ENCODE measurements around the gene CDH4. TPM values are rescaled to one million over a fixed set of nuclear protein-coding genes. Genes with fewer than 3 reads are reported as not detected.

The CDH4 gene
- total RNA-seq, 4 donors from 2014 or later, result not detected

DNA sequence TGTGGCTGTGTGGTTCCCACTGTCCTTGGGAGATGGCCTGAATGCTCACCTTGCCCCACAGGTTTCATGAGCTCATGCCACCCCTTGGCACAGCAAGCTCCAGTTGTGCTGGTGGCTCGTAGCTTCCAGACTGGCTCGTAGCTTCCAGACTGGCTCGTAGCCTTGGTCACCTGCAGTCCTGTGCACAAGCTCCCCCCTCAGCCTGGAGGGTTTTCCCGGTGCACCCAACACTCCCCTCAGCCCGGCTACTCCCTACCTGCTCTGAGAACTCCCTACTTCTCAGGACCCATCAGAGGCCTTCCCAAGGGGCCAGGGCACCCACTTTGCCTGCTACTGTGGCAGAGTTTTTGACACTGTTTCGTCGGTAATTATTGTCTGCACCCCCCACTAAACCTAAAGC lies 528.0 kb downstream of the CDH4 start:
- in situ Hi-C loops (cut with MboI; ENCODE audit: low pct_ligation_motif_present in 1 of 4, low pct_unique_long_range_greater_than_20kb in 1 of 4, low sequenced_read_pairs in 3 of 4) (no loop called here), intact Hi-C loops (cut with DNase I; ENCODE audit: low total_unique reads) (no loop called here)
- H3K27ac ChIP-seq, result no peak overlapping the region
- DNase-seq, result no peak
- H3K9me3 ChIP-seq, result no peaks in the 10 kb centered on the region
- WGBS, 2 donors (ENCODE audit: low coverage in 1 of 2), result 70 to 86% methylated on average over 2 to 7 of the region's 7 CpGs
- H3K4me1 ChIP-seq, result no peaks in the 10 kb centered on the region
- no peak overlapping the region for H3K4me3 ChIP-seq
- no peaks in the 10 kb centered on the region for H3K36me3 ChIP-seq
- TF ChIP-seq POLR2A (IDR thresholded peaks at IDR 0.05) (no peak), POLR2AphosphoS5 (IDR thresholded peaks at IDR 0.05) (no peak), EP300 (IDR thresholded peaks at IDR 0.05; ENCODE audit: low read depth) (no peak)
- TF ChIP-seq, protein P1, sequence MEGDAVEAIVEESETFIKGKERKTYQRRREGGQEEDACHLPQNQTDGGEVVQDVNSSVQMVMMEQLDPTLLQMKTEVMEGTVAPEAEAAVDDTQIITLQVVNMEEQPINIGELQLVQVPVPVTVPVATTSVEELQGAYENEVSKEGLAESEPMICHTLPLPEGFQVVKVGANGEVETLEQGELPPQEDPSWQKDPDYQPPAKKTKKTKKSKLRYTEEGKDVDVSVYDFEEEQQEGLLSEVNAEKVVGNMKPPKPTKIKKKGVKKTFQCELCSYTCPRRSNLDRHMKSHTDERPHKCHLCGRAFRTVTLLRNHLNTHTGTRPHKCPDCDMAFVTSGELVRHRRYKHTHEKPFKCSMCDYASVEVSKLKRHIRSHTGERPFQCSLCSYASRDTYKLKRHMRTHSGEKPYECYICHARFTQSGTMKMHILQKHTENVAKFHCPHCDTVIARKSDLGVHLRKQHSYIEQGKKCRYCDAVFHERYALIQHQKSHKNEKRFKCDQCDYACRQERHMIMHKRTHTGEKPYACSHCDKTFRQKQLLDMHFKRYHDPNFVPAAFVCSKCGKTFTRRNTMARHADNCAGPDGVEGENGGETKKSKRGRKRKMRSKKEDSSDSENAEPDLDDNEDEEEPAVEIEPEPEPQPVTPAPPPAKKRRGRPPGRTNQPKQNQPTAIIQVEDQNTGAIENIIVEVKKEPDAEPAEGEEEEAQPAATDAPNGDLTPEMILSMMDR (IDR thresholded peaks at IDR 0.05), result no peak
- peaks cover 10% of the 10 kb centered on the region for H3K27me3 ChIP-seq

- Histone ChIP-seq H3K4me3 (no peak overlapping the region), H3K27me3 (peaks cover 10% of the 10 kb centered on the region), H3K27ac (no peak overlapping the region), H3K9me3 (no peaks in the 10 kb centered on the region), H3K4me1 (no peaks in the 10 kb centered on the region), H3K36me3 (no peaks in the 10 kb centered on the region)
- intact Hi-C loops (cut with DNase I; ENCODE audit: low total_unique reads), result no loop called here
- TF ChIP-seq, protein P1 (IDR thresholded peaks at IDR 0.05), result no peak
- TF ChIP-seq EP300 (IDR thresholded peaks at IDR 0.05; ENCODE audit: low read depth), result no peak
- no peak for TF ChIP-seq POLR2A (IDR thresholded peaks at IDR 0.05)
- TF ChIP-seq POLR2AphosphoS5 (IDR thresholded peaks at IDR 0.05), result no peak
- in situ Hi-C loops (cut with MboI; ENCODE audit: low pct_ligation_motif_present in 1 of 4, low pct_unique_long_range_greater_than_20kb in 1 of 4, low sequenced_read_pairs in 3 of 4), result no loop called here
- 84% methylated on average over 18 of the region's 18 CpGs; no CpG with 5 or more reads in 1 of the 2 donors for WGBS, 2 donors (ENCODE audit: low coverage in 1 of 2)
- no peak for DNase-seq
Measured at GRCh38 chr20:61784801-61785566, 532.9 kb downstream of the CDH4 start.

- in situ Hi-C loops (cut with MboI; ENCODE audit: low pct_ligation_motif_present in 1 of 4, low pct_unique_long_range_greater_than_20kb in 1 of 4, low sequenced_read_pairs in 3 of 4), result no loop called here
- H3K4me1 ChIP-seq, result no peaks in the 10 kb centered on the region
- intact Hi-C loops (cut with DNase I; ENCODE audit: low total_unique reads), result no loop called here
- DNase-seq, result no peak
- no peaks in the 10 kb centered on the region for H3K9me3 ChIP-seq
- WGBS, 2 donors (ENCODE audit: low coverage in 1 of 2), result 80% methylated on average over 1 of the region's 1 CpG; no CpG with 5 or more reads in 1 of the 2 donors
- no peaks in the 10 kb centered on the region for H3K36me3 ChIP-seq
- no peak overlapping the region for H3K4me3 ChIP-seq
- TF ChIP-seq POLR2A (IDR thresholded peaks at IDR 0.05) (no peak), POLR2AphosphoS5 (IDR thresholded peaks at IDR 0.05) (no peak), EP300 (IDR thresholded peaks at IDR 0.05; ENCODE audit: low read depth) (no peak)
- TF ChIP-seq, protein P1 (IDR thresholded peaks at IDR 0.05), result no peak
- peaks cover 10% of the 10 kb centered on the region for H3K27me3 ChIP-seq
- no peak overlapping the region for H3K27ac ChIP-seq
Measured at GRCh38 chr20:61785567-61785816, 533.4 kb downstream of the CDH4 start.

DNA sequence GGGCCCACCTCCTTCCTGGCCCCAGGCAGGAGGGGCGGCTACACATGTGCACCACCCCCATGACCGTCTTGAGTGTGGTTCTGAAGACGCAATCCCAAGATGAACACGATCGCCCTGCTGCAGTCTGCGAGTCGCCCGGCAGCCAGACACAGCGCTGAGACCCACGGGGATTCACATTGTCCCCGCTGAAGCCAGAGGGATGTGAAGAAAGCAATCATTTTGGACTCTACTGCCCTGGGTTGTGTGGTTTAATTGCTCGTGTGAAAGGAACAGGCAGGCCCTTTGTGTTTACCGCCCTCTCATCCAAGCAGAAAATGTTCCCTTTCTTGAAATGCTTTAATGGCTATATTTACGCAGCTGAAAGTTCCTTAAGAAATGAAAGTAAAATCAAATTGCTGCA lies 534.2 kb downstream of the CDH4 start:
- Histone ChIP-seq H3K4me1 (no peaks in the 10 kb centered on the region), H3K9me3 (no peaks in the 10 kb centered on the region), H3K27me3 (peaks cover 10% of the 10 kb centered on the region), H3K27ac (no peak overlapping the region), H3K36me3 (no peaks in the 10 kb centered on the region), H3K4me3 (no peak overlapping the region)
- in situ Hi-C loops (cut with MboI; ENCODE audit: low pct_ligation_motif_present in 1 of 4, low pct_unique_long_range_greater_than_20kb in 1 of 4, low sequenced_read_pairs in 3 of 4) (no loop called here), intact Hi-C loops (cut with DNase I; ENCODE audit: low total_unique reads) (no loop called here)
- TF ChIP-seq POLR2AphosphoS5 (IDR thresholded peaks at IDR 0.05) (no peak), POLR2A (IDR thresholded peaks at IDR 0.05) (no peak), EP300 (IDR thresholded peaks at IDR 0.05; ENCODE audit: low read depth) (no peak)
- TF ChIP-seq, protein P1 (IDR thresholded peaks at IDR 0.05), result no peak
- no peak for DNase-seq
- WGBS, 2 donors (ENCODE audit: low coverage in 1 of 2), result 61 to 79% methylated on average over 3 to 12 of the region's 14 CpGs
